Colon (tissue), 2 donors: ENCODE measurements around the gene HOXC11.

Experiments used
- FAIRE-seq: peaks from 2 replicates; lab custom pipeline; 2012; peaks lifted over from hg19 to GRCh38; lab: Jason Lieb, UNC
- donor health status: control.
- donor health status: control.

HOXC11 gene

DNA sequence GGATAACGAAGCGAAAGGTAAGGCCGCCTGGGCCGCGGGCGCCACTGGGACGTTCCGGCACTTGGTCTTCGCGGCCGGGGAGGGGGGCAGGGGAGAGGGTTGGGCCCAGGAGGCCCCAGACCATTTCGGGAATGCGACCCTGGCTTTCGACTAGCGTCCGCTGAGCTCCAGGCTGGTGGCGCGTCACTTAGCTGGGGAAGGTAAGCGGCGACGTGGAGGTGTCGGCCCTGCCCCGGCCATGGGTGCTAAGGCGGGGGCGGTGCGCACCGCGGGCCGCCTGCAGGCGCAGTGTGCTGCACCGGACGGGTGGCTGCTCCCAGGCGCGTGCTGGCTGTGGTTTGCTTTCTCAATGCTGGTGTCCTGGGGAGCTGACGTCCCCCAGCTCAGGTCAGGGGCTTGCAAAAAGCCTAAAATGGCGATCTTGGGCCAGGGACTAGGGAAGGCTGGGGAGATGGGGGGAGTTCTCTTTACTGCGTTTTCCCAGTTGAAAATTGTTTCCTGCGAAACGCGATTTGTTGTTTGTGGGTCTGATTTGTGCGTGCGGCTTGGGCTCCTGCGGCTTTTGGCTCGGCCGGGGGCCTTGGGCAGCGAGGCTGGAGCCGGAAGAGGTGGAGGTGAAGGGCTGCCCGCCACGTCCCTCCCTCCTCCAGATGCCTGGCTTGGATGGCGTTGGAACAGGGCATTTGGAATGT, 13.2 kb downstream of the HOXC11 start:
- FAIRE-seq: no peak

DNA sequence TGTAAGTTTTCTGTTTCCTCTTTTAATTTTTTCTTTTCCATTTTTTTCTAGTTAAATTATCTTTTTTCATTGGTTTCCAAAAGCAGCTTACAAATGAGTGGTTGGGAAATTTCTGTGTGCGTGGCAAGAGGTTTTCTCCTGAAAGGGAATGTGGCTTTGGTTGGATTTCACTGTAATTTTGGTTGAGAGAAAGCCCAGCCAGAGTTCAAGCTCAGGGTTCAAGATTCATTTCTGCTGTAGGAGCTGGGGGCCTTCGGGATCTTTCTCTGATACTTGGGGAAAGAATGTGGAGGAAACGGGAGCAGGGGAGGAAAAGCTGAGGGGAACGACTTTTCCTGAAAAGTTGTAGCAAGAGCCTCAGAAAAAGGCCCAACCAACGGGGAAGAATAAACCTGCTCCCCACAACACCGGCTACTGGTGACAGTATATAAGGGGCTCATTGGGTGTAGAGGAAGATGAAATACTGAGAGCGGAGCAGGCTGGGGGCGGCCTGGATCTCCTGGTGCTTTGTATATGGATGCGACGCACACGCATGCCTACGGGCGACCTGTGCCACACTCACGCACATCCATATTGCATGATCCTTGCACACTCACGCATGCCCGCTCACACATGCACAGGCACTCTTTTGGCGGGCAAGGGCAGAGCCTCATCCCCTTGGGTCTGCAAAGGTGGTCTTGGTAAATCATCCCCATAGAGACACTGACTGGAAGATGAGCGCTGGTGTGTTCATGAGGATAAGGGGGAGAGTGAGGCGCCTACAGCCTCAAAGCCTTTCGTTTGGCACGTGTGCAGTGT, 14.0 kb downstream of the HOXC11 start:
- no peak for FAIRE-seq

DNA sequence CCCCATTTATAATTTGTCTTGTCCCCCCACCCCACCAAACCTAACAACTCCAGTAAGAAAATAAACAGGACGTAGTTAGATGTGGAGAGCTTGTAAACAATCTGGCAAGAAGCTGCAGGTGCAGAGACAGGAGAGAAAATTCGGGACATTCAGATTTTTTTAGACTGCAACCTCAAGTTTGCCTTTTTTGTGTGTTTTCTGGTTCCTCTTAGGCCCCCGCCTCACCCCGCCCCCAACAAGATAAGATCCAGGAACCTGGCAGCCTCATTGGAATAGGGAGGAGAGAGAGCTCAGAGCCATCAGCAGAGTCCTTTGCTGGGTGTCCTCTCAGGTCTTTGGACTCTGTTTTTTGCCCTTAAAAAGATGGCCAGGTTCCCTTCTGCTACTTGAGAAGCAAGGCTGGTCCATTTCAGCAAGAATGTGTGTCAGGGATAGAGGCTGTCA, 14.9 kb downstream of the HOXC11 start:
- FAIRE-seq: no peak

- FAIRE-seq: no peak
Measured at GRCh38 chr12:53988541-53989226, 15.8 kb downstream of the HOXC11 start.

DNA sequence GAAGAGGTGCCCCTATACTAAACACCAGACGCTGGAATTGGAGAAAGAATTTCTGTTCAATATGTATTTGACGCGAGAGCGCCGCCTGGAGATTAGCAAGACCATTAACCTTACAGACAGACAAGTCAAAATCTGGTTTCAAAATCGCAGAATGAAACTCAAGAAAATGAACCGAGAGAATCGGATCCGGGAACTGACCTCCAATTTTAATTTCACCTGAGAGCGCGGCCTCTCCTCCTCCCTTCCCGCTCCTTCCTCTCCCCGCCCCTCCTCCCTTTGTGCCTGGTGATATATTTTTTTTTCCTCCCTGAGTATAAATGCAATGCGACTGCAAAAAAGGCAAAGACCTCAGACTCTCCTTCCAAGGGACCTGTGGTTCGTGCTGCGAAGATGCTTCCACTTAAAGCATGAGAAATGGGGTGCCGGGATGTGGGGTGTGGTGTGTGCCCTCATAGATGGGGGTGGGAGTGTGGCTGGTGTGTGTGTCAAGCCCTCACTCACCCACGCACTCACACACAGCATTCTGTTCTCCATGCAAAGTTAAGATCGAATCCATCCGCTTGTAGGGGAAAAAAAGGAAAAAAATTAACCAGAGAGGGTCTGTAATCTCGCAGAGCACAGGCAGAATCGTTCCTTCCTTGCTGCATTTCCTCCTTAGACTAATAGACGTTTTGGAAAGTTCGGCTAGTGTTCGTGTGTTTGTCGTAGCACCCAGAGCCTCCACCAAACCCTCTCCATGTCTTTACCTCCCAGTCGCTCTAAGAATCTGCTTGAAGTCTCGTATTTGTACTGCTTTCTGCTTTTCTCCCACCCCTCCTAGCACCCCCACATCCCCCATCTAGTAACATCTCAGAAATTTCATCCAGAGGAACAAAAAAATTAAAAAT, 16.5 kb downstream of the HOXC11 start:
- no peak for FAIRE-seq

GRCh38 chr12:53990311-53991076, 17.6 kb downstream of the HOXC11 start:
- no peak for FAIRE-seq

DNA sequence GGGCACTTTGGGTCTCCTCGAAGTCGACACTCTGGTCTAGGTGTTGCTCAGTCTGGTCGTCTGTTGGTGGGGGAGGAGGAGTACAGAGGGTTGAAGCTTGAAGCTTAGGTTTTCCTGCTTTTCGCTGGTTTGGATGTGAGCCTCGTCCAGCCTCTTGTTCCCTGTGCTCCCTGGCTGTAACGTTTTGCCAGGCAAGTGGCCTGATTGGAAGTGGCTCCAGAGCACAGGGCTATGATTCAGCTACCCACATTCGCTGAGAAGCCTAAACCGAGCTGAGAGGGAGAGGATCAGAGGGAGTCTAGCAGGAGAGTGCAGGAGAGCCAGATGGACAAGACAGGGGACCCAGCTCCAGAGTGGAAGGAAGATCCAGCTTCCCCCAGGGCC, 18.1 kb downstream of the HOXC11 start:
- FAIRE-seq: no peak

- no peak for FAIRE-seq
Measured at GRCh38 chr12:53992377-53992889, 19.5 kb downstream of the HOXC11 start.

- FAIRE-seq: no peak
Measured at GRCh38 chr12:53993162-53994008, 20.5 kb downstream of the HOXC11 start.

DNA sequence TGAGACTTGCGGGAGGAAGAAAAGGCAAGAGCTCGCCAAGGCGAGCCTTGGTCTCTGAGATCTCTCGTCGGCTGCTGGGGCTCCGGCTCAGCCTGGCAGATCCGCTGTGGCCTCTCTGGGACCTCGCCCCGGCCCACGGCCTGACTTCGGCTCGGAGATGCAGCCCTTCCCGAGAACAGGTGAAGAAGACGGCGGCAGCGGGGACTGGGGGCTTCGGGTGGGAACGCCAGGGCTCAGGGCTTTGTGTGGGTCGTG, 21.0 kb downstream of the HOXC11 start:
- FAIRE-seq: no peak

- FAIRE-seq: no peak
Measured at GRCh38 chr12:53994264-53995001, 21.5 kb downstream of the HOXC11 start.

DNA sequence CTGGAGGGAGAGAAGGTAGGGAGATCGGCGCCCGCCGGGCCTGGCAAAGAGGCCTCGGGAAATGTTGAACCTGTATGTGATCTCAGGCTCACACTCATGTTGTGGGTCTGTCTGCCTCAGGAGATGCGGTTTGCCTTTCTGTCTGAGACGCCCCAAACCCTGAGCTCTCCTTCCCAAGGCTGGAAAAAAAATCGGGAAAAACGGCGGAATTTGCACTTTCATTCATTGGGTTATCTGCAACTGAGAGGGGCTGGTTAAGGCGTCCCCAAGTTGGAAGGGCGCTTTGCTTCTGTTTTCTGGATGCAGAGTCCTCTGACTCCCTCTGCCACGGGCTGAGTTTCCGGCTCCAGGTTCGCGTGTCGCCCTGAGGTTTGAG, 22.1 kb downstream of the HOXC11 start:
- no peak for FAIRE-seq

GRCh38 chr12:53995378-53996239, 22.7 kb downstream of the HOXC11 start:
- no peak for FAIRE-seq

- no peak for FAIRE-seq
Measured at GRCh38 chr12:53996240-53997203, 23.6 kb downstream of the HOXC11 start.

DNA sequence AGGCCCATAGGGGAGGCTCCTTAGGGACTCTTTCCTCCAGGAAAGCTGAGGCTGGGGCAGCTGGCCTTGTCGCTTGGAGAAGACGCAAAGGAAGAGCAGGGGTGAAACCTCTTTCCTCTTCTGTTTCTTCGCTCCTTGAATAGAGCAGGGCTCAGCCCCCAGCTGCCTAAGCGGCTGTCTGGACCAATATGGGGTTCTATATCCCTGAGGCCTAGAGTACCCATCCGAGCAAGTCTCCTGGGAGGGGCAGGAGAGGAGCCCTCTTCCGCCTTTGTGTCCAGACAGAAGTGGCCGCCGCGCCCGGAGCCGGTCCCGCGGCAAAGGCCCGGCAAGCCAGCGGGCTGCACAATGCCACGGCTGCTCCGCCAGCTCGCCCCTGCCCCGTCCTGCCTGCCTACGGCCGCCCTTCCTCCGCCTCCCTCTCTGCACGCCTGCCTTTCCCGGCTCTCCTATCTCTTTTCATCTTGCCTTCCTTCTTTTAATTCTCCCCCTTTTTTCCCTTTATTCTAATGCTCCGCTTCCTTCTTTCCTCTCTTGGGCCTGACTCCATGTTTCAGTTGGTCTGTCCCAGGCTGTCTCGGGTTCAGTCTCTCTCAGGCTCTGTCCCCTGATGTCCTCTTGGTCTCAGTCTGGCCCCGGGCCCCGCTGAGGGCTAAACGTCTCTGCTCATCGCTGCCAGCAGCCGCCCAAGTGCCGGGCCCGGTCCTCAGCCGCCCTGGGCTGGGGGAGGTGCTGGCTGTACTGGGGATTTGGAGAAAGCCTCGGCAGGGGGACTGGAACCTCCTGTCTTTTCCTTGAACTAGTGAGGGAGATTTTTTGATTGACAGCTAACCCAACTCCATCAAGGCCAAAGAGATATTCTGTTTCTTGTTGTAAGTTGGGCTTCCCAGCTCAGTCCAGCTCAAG, 24.5 kb downstream of the HOXC11 start:
- no peak for FAIRE-seq

DNA sequence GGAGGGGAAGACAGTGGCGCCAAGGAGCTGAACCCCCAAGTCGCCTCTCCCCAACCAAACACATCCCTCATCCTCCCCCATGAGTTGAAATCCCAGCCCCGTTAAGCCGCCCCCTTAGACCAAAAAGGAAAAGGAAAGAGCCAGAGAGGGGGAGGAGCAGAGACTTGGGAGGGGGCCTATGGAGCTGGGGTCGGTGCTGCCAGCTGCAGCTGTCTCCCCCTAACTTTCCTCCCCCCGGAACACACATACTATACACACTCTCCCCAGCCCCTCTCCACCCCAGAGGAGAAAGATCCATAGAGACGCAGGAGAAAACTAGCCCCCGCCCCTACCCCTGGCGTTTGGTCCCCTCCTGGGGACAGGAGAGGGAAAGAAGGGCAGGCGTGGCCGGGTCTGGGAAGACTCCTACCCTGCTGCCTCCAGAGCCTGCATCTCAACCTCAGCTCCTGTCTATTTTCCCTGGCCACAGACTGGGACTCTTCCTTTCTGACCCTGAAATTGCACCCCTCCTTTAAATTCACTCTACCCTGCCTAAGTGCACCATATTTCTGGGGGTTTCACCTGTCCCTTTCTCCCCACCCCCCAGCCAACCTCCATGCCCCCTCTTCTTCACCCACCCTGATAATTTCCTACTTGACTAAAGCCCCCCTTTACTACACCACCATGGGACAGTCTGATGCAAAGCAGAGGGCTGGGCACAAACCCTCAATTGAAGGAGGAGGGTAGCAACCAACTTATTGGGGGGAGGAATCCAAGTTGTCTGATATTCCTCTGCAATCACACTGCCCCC, 25.4 kb downstream of the HOXC11 start:
- FAIRE-seq: no peak
